A549 (cell line): ENCODE data around the gene JDP2. TPM values are rescaled to one million over a fixed set of nuclear protein-coding genes. Genes with fewer than 3 reads are reported as not detected.

ENCODE experiments used
- ATAC-seq, 2 experiments: fragments of 200-7000 bp in 1 of 2; fragments of >200 bp in 1 of 2; cut with Nextera tagmentation in 1 of 2; cut with Tn5 transposase in 1 of 2; 3 replicates each; pipeline versions ENCODE4 v1.8.0 to v1.9.1; 2018 to 2020; ENCODE audit warnings: mild to moderate bottlenecking in 1 of 2, moderate library complexity in 1 of 2
- CTCF ChIA-PET: fragments of 300-600 bp; sonication (Branson Sonifier 250); formaldehyde crosslinking; extraction: SDS; loops from one replicate; lab custom pipeline; 2021; ENCODE audit warnings: antibody characterized with exemption, inconsistent platforms; lab: Yijun Ruan, JAX
- POLR2A ChIA-PET: fragments of 350-600 bp; formaldehyde crosslinking; extraction: SDS; loops from one replicate; lab custom pipeline; 2021; ENCODE audit warnings: antibody characterized with exemption, inconsistent platforms; lab: Yijun Ruan, JAX
- DNase-seq, 2 experiments: peaks; one replicate each; pipeline versions ENCODE4 v3.0.0 to v3.0.0-alpha.2; 2011 to 2016; ENCODE audit warnings: low read depth in 1 of 2, low spot score in 1 of 2
- FAIRE-seq: peaks from 2 replicates; lab custom pipeline; 2011; peaks lifted over from hg19 to GRCh38; lab: Jason Lieb, UNC
- H3K27ac ChIP-seq, 2 experiments: fragments of >200 bp; sonication (Bioruptor Twin); formaldehyde crosslinking; 3 replicates each; pipeline ENCODE4 v1.5.1; 2016 to 2017
- H3K4me1 ChIP-seq: fragments of >200 bp; sonication (Bioruptor Twin); formaldehyde crosslinking; 3 replicates; pipeline ENCODE4 v1.6.1; 2016
- H3K4me2 ChIP-seq: fragments of >200 bp; sonication (Bioruptor Twin); formaldehyde crosslinking; 3 replicates; pipeline ENCODE4 v1.6.1; 2016
- H3K4me3 ChIP-seq: fragments of >200 bp; sonication (Bioruptor Twin); formaldehyde crosslinking; 3 replicates; pipeline ENCODE4 v1.5.1; 2016
- H3K9me3 ChIP-seq: fragments of >200 bp; sonication (Bioruptor Twin); formaldehyde crosslinking; 3 replicates; pipeline ENCODE4 v1.6.1; 2016
- CBX2 ChIP-seq: fragments of 200-600 bp; sonication (generic); IDR thresholded peaks from 2 replicates; pipeline ENCODE4 v1.6.1; 2016; ENCODE audit warnings: low read depth, mild to moderate bottlenecking, borderline replicate concordance
- CHD4 ChIP-seq: fragments of 200-600 bp; sonication (generic); IDR thresholded peaks from 2 replicates; pipeline ENCODE4 v1.6.1; 2016; ENCODE audit warnings: antibody characterized with exemption, mild to moderate bottlenecking, borderline replicate concordance
- EP300 ChIP-seq, 2 experiments: fragments of >200 bp; sonication (Bioruptor Twin); formaldehyde crosslinking; IDR thresholded peaks; 2 replicates in 1 of 2; 3 replicates in 1 of 2; pipeline ENCODE4 v1.6.1; 2016 to 2017
- ESRRA ChIP-seq: fragments of 150-350 bp; IDR thresholded peaks from 2 replicates; pipeline ENCODE4 v1.6.1; 2014; ENCODE audit warnings: mild to moderate bottlenecking, low read length, borderline replicate concordance
- FOSL2 ChIP-seq, 2 experiments: fragments of 450-650 bp in 1 of 2; fragments of >200 bp in 1 of 2; sonication (Bioruptor Twin) in 1 of 2; formaldehyde crosslinking; IDR thresholded peaks; 2 replicates each; pipeline versions ENCODE4 v1.5.0 to v1.6.1; 2016 to 2020; ENCODE audit warnings: mild to moderate bottlenecking in 1 of 2, moderate library complexity in 1 of 2
- HDAC2 ChIP-seq: fragments of 200-600 bp; sonication (generic); IDR thresholded peaks from 2 replicates; pipeline ENCODE4 v1.6.1; 2016
- HOXB13 ChIP-seq: fragments of 250-450 bp; sonication (Bioruptor Pico); IDR thresholded peaks from 2 replicates; pipeline ENCODE4 v1.5.0; 2020; ENCODE audit warnings: low read depth, mild to moderate bottlenecking, moderate library complexity
- KDM1A ChIP-seq: fragments of 200-600 bp; sonication (generic); IDR thresholded peaks from 2 replicates; pipeline ENCODE4 v1.6.1; 2016; ENCODE audit warnings: low read depth, mild to moderate bottlenecking
- MAFK ChIP-seq: fragments of 450-650 bp; IDR thresholded peaks from 2 replicates; pipeline ENCODE4 v1.6.1; 2014; ENCODE audit not compliant: partially characterized antibody
- NFE2L2 ChIP-seq: fragments of 150-350 bp; conservative IDR thresholded peaks from 2 replicates; pipeline ENCODE4 v1.6.1; 2014; ENCODE audit warnings: low read length
- PHF8 ChIP-seq: fragments of 200-600 bp; sonication (generic); IDR thresholded peaks from 2 replicates; pipeline ENCODE4 v1.6.1; 2016; ENCODE audit warnings: low read depth, mild to moderate bottlenecking, antibody characterized with exemption, moderate library complexity, borderline replicate concordance
- RAD21 ChIP-seq, 2 experiments: fragments of >200 bp in 1 of 2; sonication (Bioruptor Twin) in 1 of 2; formaldehyde crosslinking in 1 of 2; IDR thresholded peaks in 1 of 2; conservative IDR thresholded peaks in 1 of 2; 2 replicates in 1 of 2; 3 replicates in 1 of 2; pipeline ENCODE4 v1.6.1; 2012 to 2018; ENCODE audit warnings: inconsistent platforms in 1 of 2
- RARB ChIP-seq: fragments of 250-450 bp; sonication (Bioruptor Pico); IDR thresholded peaks from 2 replicates; pipeline ENCODE4 v1.8.0; 2021; ENCODE audit warnings: mild to moderate bottlenecking, moderate library complexity
- TP53 ChIP-seq: fragments of 250-450 bp; sonication (Bioruptor Pico); IDR thresholded peaks from 2 replicates; pipeline ENCODE4 v1.5.0; 2021; ENCODE audit warnings: mild to moderate bottlenecking, moderate library complexity
- ZFP36 ChIP-seq: fragments of 450-650 bp; IDR thresholded peaks from 2 replicates; pipeline ENCODE4 v1.6.1; 2014; ENCODE audit warnings: borderline replicate concordance; ENCODE audit not compliant: partially characterized antibody
- WGBS: methylation state at CpG from one replicate; pipeline ENCODE4 v1.1.6; 2017; ENCODE audit errors: missing lambda C conversion rate; 5-methylcytosine and 5-hydroxymethylcytosine counted together
- polyA plus RNA-seq, 4 experiments: library from polyadenylated mRNA; depleted of rRNA in 3 of 4; stranded (reverse); fragments of >200 nt; fragmentation: RNase III in 1 of 4; extraction: RNeasy Plus Mini Kit Qiagen cat#74134 plus additional on column Dnase treatment in 1 of 4; gene quantifications; 2 replicates in 3 of 4; 3 replicates in 1 of 4; pipeline ENCODE4 v1.2.3, GENCODE V29; 2011 to 2017
- TF ChIP-seq, protein P1 (sequence below): fragments of >200 bp; sonication (Bioruptor Twin); formaldehyde crosslinking; IDR thresholded peaks from 3 replicates; pipeline ENCODE4 v1.5.1; 2016
- TF ChIP-seq, protein P2 (sequence below): fragments of >200 bp; sonication (Bioruptor Twin); formaldehyde crosslinking; IDR thresholded peaks from 2 replicates; pipeline ENCODE4 v1.6.1; 2016

The JDP2 gene
- polyA plus RNA-seq, 2 of the 4 experiments (the other 2 are of a cell fraction) = 22.4 to 31.2 TPM

DNA sequence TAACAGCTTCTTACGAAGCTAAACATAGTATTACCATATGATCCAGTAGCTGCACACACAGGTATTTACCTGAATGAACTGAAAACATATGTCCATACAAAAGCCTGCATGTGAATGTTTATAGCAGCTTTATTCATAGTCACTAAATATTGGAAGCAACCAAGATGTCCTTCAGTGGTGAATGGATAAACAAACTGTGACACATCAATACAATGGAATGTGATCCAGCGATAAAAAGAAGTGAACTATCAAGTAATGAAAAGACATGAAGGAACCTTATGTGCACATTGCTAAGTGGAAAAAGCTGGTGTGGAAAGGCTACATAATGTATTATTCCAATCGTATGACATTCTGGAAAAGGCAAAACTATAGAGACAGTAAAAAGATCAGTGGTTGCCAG is 38.1 kb upstream of the JDP2 start:
- no peak overlapping the region for H3K27ac ChIP-seq
- ChIA-PET CTCF (interaction anchor here (0.6 to 1.7 kb wide), 4 partner anchors 8 to 188 kb away, joined by 3 to 5 read pairs (median 3); no protein-coding TSS in a partner anchor), POLR2A (no interaction called here)
- no peaks in the 10 kb centered on the region for H3K4me1 ChIP-seq
- no peak for TF ChIP-seq FOSL2 (IDR thresholded peaks at IDR 0.05)
- no peak for TF ChIP-seq FOSL2 (CRISPR knock-in tag; IDR thresholded peaks at IDR 0.05)
- TF ChIP-seq RARB (CRISPR knock-in tag) = no peak
- TF ChIP-seq TP53 (CRISPR knock-in tag) = no peak
- TF ChIP-seq RAD21 (conservative IDR thresholded peaks at IDR 0.05 in 1 of 2, IDR thresholded peaks at IDR 0.05 in 1 of 2) = no peak
- no peak for TF ChIP-seq CHD4
- no peak for TF ChIP-seq NFE2L2
- TF ChIP-seq HOXB13 = no peak
- no peak for TF ChIP-seq ZFP36
- no peak for TF ChIP-seq EP300 (IDR thresholded peaks at IDR 0.05)
- no peaks in the 10 kb centered on the region; the same call in 2 of the 3 replicates for H3K9me3 ChIP-seq
- WGBS = 24% methylated on average over 3 of the region's 3 CpGs
- FAIRE-seq = no peak
- H3K4me3 ChIP-seq = no peak overlapping the region
- no peak for ATAC-seq
- peak overlapping the region; percentile 22; the same call in 1 of the 3 replicates for H3K4me2 ChIP-seq
- DNase-seq = no peak

DNA sequence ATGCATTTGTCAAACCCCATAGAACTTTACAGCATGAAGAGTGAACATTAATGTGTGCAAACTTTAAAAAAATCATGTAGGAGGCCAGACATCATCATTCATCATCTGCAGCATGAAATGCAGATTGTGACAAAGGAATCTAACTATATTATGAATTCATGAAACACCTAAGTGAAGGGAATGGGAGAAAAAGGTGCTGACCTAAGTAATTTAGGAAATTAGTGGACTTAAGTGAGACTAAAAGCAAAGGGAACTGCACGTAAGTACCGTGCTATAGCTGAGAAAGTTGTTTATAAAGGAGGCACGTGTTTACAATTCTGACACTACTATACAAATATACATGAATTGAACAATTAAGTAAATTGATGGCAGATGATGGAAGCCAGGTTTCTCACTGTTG is 37.6 kb upstream of the JDP2 start:
- no peak for DNase-seq
- TF ChIP-seq MAFK = peak; percentile 78
- no peak for TF ChIP-seq RARB (CRISPR knock-in tag)
- CTCF ChIA-PET = interaction anchor here (0.6 to 1.7 kb wide), 3 partner anchors 7 to 187 kb away, joined by 3 to 5 read pairs (median 3); no protein-coding TSS in a partner anchor
- Histone ChIP-seq H3K27ac (no peak overlapping the region), H3K4me2 (peak overlapping the region; percentile 22; the same call in 1 of the 3 replicates), H3K4me3 (no peak overlapping the region), H3K4me1 (no peaks in the 10 kb centered on the region), H3K9me3 (no peaks in the 10 kb centered on the region)
- POLR2A ChIA-PET = no interaction called here
- no peak for FAIRE-seq
- ATAC-seq = no peak
- 59% methylated on average over 3 of the region's 3 CpGs for WGBS

DNA sequence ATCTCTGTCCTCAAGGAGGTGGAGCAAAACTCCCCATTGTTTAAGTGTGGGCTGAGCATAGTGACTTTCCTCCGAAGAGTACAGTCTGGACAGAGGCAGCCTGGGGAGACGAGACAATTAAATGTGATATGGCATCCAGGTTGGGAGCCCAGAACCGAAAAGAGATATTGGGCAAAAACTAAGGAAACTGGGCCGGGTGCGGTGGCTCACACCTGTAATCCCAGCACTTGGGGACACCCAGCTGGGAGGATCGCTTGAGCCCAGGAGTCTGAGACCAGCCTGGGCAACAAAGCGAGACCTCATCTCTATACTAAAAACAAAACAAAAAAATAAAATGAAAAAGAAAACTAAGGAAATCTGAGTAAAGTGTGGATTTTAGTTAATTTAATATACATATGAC is 35.9 kb upstream of the JDP2 start:
- CTCF ChIA-PET = no interaction called here
- Histone ChIP-seq H3K9me3 (no peaks in the 10 kb centered on the region), H3K4me3 (no peak overlapping the region), H3K27ac (no peak overlapping the region), H3K4me2 (no peak overlapping the region), H3K4me1 (no peaks in the 10 kb centered on the region)
- POLR2A ChIA-PET = no interaction called here
- TF ChIP-seq ESRRA (no peak), CBX2 (no peak), NFE2L2 (no peak), HDAC2 (no peak), KDM1A (no peak), PHF8 (no peak)
- TF ChIP-seq, protein P1, sequence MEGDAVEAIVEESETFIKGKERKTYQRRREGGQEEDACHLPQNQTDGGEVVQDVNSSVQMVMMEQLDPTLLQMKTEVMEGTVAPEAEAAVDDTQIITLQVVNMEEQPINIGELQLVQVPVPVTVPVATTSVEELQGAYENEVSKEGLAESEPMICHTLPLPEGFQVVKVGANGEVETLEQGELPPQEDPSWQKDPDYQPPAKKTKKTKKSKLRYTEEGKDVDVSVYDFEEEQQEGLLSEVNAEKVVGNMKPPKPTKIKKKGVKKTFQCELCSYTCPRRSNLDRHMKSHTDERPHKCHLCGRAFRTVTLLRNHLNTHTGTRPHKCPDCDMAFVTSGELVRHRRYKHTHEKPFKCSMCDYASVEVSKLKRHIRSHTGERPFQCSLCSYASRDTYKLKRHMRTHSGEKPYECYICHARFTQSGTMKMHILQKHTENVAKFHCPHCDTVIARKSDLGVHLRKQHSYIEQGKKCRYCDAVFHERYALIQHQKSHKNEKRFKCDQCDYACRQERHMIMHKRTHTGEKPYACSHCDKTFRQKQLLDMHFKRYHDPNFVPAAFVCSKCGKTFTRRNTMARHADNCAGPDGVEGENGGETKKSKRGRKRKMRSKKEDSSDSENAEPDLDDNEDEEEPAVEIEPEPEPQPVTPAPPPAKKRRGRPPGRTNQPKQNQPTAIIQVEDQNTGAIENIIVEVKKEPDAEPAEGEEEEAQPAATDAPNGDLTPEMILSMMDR = no peak
- TF ChIP-seq, protein P2, sequence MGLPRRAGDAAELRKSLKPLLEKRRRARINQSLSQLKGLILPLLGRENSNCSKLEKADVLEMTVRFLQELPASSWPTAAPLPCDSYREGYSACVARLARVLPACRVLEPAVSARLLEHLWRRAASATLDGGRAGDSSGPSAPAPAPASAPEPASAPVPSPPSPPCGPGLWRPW = no peak
- ATAC-seq (no peak), FAIRE-seq (no peak), DNase-seq (no peak)
- WGBS = 76% methylated on average over 7 of the region's 7 CpGs
